CD4-positive, alpha-beta T cell treated with Interleukin-6 for 4 hours (primary cell): ENCODE data around the gene SBNO2.

Experiments used
- DNase-seq: peaks from one replicate; pipeline ENCODE4 v3.0.0-alpha.2; 2020; ENCODE audit warnings: mixed read lengths

SBNO2 gene

GRCh38 chr19:1167687-1168571 lies 6.1 kb downstream of the SBNO2 start:
- no peak for DNase-seq

GRCh38 chr19:1166872-1167573 lies 7.0 kb downstream of the SBNO2 start:
- DNase-seq = no peak

- DNase-seq = no peak
Measured at GRCh38 chr19:1164684-1165531, 9.2 kb downstream of the SBNO2 start.

- no peak for DNase-seq
Measured at GRCh38 chr19:1163934-1164683, 10.0 kb downstream of the SBNO2 start.

- DNase-seq = no peak
Measured at GRCh38 chr19:1163283-1163933, 10.7 kb downstream of the SBNO2 start.

- no peak for DNase-seq
Measured at GRCh38 chr19:1162404-1163282, 11.4 kb downstream of the SBNO2 start.

- no peak for DNase-seq
Measured at GRCh38 chr19:1161716-1162115, 12.4 kb downstream of the SBNO2 start.

GRCh38 chr19:1159864-1160595 lies 14.0 kb downstream of the SBNO2 start:
- DNase-seq = no peak

GRCh38 chr19:1158885-1159448 lies 15.1 kb downstream of the SBNO2 start:
- DNase-seq = no peak

GRCh38 chr19:1157931-1158884 lies 15.9 kb downstream of the SBNO2 start:
- no peak for DNase-seq

- DNase-seq = no peak
Measured at GRCh38 chr19:1156830-1157615, 17.0 kb downstream of the SBNO2 start.

GRCh38 chr19:1156305-1156801 lies 17.7 kb downstream of the SBNO2 start:
- DNase-seq = no peak

GRCh38 chr19:1155352-1156304 lies 18.4 kb downstream of the SBNO2 start:
- DNase-seq = no peak

- DNase-seq = no peak
Measured at GRCh38 chr19:1154731-1155351, 19.2 kb downstream of the SBNO2 start.

- no peak for DNase-seq
Measured at GRCh38 chr19:1153891-1154730, 20.0 kb downstream of the SBNO2 start.
